HG03442 (cell line): ENCODE data around the gene ZFHX3.

Experiments
- ATAC-seq: cut with Tn5 transposase; IDR thresholded peaks from one replicate; pipeline ENCODE4 v1.9.1; 2021; ENCODE audit warnings: mild to moderate bottlenecking, moderate library complexity; ENCODE audit not compliant: unreplicated experiment

Gene ZFHX3

GRCh38 chr16:72957303-72958277 lies 90.3 kb downstream of the ZFHX3 start:
- ATAC-seq = no peak

- ATAC-seq = no peak
Observed at GRCh38 chr16:72956124-72957064, 91.5 kb downstream of the ZFHX3 start.

DNA sequence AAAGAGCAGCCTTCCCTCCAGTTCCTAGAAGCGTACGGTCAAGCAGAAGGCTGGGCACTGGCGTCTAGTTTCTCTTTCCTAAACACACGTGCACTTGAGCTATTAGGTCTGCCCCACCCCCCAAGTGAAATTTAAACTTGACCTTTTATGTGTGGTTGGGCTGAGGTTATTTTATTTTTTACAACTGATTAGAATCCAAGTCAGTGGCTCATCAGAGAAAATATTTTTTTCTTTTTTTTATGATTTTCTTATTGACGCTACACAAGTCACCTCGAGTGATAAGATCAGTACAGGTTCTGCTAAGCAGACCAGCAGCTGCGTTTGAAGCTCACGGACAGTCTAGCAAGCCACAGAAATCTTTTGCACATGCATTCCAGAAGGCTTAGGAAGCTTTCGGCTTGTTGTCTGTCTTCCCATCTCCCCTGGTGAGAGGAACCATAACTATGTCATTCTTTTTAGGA lies 95.1 kb downstream of the ZFHX3 start:
- no peak for ATAC-seq

GRCh38 chr16:72952404-72952803 lies 95.5 kb downstream of the ZFHX3 start:
- no peak for ATAC-seq

DNA sequence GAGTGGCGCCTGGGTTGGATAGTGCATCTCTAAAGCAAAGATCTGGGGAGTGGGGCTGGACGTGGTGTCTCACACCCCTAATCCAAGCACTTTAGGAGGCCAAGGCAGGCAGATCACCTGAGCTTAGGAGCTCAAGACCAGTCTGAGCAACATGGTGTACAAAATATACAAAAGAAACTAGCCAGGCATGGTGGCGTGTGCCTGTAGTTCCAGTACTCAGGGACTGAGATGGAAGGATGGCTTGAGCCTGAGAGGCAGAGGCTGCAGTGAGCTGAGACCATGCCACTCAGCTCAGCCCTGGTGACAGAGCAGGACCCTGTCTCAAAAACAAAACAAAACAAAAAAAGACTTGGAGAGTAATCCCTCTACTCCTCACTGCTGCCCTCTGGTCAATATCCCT lies 96.0 kb downstream of the ZFHX3 start:
- ATAC-seq = no peak

GRCh38 chr16:72950669-72951068 lies 97.3 kb downstream of the ZFHX3 start:
- no peak for ATAC-seq

- no peak for ATAC-seq
Observed at GRCh38 chr16:72948238-72948829, 99.6 kb downstream of the ZFHX3 start.

- no peak for ATAC-seq
Observed at GRCh38 chr16:72947379-72948237, 100.3 kb downstream of the ZFHX3 start.

DNA sequence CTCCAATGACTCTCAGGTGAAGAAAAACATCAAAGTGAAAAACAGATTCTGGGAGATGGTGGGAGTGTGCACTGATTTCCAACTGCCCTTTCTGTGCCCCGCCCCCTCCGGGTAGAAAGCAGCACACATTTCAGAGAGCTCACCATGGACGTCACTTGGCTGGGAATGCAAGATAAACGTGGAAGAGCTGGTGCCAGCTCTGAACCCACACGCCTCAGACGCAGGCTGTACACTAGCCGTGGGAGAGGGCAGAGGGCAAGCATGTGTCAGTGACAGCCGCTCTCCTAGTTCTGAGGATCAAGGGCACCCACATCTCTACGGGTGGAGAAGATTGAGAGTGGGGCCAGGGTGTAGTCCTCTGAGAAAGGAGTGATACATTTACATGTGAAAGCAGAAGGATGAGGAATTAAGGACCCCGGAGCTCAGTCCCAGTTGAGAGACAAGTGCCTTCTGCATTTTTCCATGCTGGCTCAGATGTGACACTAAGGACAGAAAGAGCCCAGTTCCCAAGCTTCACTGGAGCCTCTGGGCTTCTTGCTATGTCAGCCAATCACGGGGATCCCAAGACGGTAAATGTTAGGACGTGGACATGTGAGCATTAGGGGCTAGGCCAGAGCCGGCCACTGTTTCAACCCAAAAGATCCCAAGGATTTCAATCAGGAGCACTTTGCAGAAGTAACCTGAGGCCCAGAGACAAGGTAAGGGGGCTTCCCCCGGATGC lies 101.3 kb downstream of the ZFHX3 start:
- no peak for ATAC-seq

DNA sequence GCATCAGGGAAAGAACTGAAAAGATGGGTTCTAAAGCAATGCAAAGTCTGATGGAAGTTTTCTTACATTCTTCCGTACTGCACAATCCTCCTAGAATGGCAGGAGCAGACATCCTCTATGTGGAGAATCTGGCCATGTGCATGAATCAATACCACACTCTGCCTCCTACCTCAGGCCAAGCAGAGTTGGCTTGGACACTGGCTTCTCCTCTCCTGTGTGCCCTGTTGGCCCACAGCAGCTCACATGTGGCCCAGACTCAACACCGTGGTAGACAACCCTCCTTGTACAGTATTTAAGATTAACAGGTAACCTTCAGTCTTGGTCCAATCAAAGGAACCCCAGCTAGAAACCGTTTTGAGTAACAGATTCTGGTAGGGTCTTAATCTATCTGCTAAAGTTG lies 101.9 kb downstream of the ZFHX3 start:
- no peak for ATAC-seq

- no peak for ATAC-seq
Observed at GRCh38 chr16:72945611-72946010, 102.3 kb downstream of the ZFHX3 start.

- no peak for ATAC-seq
Observed at GRCh38 chr16:72944757-72945485, 103.0 kb downstream of the ZFHX3 start.

GRCh38 chr16:72942021-72942420 lies 105.9 kb downstream of the ZFHX3 start:
- no peak for ATAC-seq

DNA sequence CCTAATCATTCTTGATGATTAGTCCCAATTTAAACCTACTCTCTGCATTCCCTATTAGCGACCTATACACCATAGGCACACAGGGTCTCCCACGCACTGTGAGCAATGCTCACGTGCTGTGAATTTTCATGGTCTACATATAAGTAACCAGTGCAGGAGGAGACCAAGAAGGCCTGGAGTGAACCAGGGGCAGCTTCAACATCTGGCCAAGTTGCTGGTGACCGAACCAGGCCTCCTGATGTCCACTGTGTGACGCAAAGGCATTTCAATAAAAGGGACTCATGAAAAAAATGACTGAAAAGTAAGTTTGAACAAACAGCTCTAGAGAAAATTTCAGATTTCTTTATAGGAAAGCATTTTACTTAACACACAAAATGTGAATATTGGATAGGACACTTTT lies 107.0 kb downstream of the ZFHX3 start:
- ATAC-seq = no peak

DNA sequence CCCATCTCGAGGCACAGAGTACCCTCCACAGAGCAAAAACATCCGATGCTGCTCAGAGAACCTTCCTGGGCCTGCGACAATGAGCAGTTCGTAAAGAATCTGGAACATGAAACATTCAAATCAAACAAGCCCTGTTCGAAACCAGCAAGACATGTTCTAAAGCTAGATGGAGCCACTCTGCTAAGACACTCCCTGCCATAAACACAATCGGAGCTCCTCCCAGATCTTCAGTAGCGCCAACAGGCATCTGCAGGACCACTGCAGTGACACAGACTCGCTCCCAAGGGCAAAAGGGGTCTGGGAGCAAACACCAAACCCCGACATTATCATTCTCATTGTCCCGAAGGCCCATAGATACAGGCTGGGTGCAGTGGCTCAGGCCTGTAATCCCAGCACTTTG lies 108.7 kb downstream of the ZFHX3 start:
- ATAC-seq = no peak

GRCh38 chr16:72938795-72939164 lies 109.1 kb downstream of the ZFHX3 start:
- no peak for ATAC-seq

DNA sequence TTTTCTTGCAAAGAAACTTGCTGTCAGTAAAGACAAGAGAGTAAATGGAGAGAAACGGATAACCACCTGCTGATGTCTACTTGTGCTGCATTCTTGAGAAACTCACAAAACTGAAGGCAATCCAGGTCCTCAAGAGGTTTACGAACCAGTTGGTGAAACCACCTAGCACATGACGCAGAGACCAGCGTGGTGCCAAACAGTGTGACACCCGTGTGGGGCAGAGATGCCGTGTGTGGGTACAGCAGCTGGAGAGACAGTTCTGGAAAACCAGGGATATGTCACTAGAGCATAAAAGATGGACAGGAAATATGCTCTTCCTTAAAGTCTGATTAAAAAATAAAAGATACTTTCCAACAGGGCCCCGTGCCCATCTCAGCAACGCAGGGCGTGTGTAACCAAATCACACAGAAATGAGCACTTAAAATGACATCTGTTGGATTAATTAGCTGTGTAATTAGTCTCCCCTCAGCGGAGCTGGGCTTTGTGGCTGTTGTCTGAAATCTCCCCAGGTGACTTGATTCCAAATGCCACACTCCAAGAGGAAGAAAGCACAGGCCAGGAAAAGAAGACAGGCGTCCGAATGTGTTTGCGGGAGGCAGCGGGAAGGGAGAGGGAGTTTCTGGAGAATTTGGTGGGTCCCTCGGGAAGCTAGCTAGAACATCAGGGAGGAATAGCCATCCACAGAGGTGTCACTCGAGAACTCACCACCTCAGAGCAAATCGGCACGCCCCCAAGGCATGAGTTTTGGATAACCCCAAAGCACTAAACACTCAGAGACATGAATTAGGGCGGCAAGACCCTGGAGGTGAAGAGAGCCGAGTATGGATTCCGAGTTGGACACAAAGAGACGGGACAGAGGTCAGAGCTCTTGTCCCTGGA lies 109.8 kb downstream of the ZFHX3 start:
- no peak for ATAC-seq

DNA sequence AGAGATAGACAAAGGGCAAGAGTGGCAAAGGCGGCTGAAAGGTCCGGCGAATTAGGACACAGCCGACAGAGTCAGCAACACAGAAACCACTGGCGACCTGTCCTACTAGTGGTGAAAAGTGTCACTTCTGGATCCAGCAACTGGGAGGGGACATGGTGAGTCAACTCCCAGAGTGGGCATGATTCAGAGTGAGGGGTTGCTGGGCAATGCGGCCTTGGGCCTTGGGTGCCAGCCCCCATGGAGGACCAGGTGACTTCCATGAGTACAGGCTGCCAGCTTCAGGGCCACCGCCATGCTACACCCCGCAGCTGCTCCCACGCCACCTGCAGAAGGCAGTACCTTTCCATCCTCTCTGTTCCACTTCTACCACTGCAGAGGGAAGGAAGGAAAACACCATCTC lies 110.6 kb downstream of the ZFHX3 start:
- ATAC-seq = no peak
